BE2C (cell line): ENCODE data around the gene TRIM15.

Experiments
- DNase-seq: peaks from one replicate; pipeline ENCODE4 v3.0.0-alpha.2; 2020
- H3K27me3 ChIP-seq: fragments of 250-450 bp; sonication (Bioruptor Pico); 2 replicates; pipeline ENCODE4 v1.5.1; 2020; ENCODE audit warnings: mild to moderate bottlenecking
- H3K36me3 ChIP-seq: fragments of 250-450 bp; sonication (Bioruptor Pico); 2 replicates; pipeline ENCODE4 v1.5.1; 2020; ENCODE audit warnings: mild to moderate bottlenecking
- H3K4me1 ChIP-seq: fragments of 250-450 bp; sonication (Bioruptor Pico); 2 replicates; pipeline ENCODE4 v1.5.1; 2020
- H3K4me3 ChIP-seq: 2 replicates; pipeline ENCODE4 v1.5.1; 2011; ENCODE audit warnings: low read depth, low read length
- H3K9me3 ChIP-seq: fragments of 250-450 bp; sonication (Bioruptor Pico); 2 replicates; pipeline ENCODE4 v1.5.1; 2020
- CTCF ChIP-seq: IDR thresholded peaks from 2 replicates; pipeline ENCODE4 v1.5.1; 2012; ENCODE audit warnings: mild to moderate bottlenecking, low read depth, low read length

Gene TRIM15

GRCh38 chr6:30144811-30145210 lies 18.5 kb upstream of the TRIM15 start:
- no peak for TF ChIP-seq CTCF
- peaks cover 19% of the 10 kb centered on the region for H3K27me3 ChIP-seq
- no peak for DNase-seq
- no peak overlapping the region for H3K4me3 ChIP-seq
- H3K4me1 ChIP-seq = no peaks in the 10 kb centered on the region; the same call in 1 of the 2 replicates
- H3K36me3 ChIP-seq = no peaks in the 10 kb centered on the region
- H3K9me3 ChIP-seq = no peaks in the 10 kb centered on the region

- H3K4me3 ChIP-seq = no peak overlapping the region
- no peaks in the 10 kb centered on the region for H3K9me3 ChIP-seq
- no peak for TF ChIP-seq CTCF
- peaks cover 19% of the 10 kb centered on the region for H3K27me3 ChIP-seq
- no peaks in the 10 kb centered on the region; the same call in 1 of the 2 replicates for H3K4me1 ChIP-seq
- no peak for DNase-seq
- H3K36me3 ChIP-seq = no peaks in the 10 kb centered on the region
These were observed 17.5 kb upstream of the TRIM15 start for GRCh38 chr6:30145818-30146217.

- Histone ChIP-seq H3K9me3 (no peaks in the 10 kb centered on the region), H3K4me1 (no peaks in the 10 kb centered on the region; the same call in 1 of the 2 replicates), H3K27me3 (peaks cover 22% of the 10 kb centered on the region), H3K4me3 (no peak overlapping the region), H3K36me3 (no peaks in the 10 kb centered on the region)
- no peak for DNase-seq
- TF ChIP-seq CTCF = no peak
These were observed 16.2 kb upstream of the TRIM15 start for GRCh38 chr6:30147096-30147495.

GRCh38 chr6:30149234-30149633 lies 14.1 kb upstream of the TRIM15 start:
- H3K4me3 ChIP-seq = no peak overlapping the region
- DNase-seq = no peak
- no peaks in the 10 kb centered on the region for H3K9me3 ChIP-seq
- H3K4me1 ChIP-seq = no peaks in the 10 kb centered on the region
- no peak for TF ChIP-seq CTCF
- peaks cover 21% of the 10 kb centered on the region for H3K27me3 ChIP-seq
- H3K36me3 ChIP-seq = no peaks in the 10 kb centered on the region

GRCh38 chr6:30149858-30150550 lies 13.3 kb upstream of the TRIM15 start:
- no peaks in the 10 kb centered on the region for H3K36me3 ChIP-seq
- no peak for DNase-seq
- H3K4me1 ChIP-seq = no peaks in the 10 kb centered on the region
- peaks cover 21% of the 10 kb centered on the region for H3K27me3 ChIP-seq
- no peak overlapping the region for H3K4me3 ChIP-seq
- H3K9me3 ChIP-seq = no peaks in the 10 kb centered on the region
- TF ChIP-seq CTCF = no peak

- H3K9me3 ChIP-seq = no peaks in the 10 kb centered on the region
- H3K4me1 ChIP-seq = no peaks in the 10 kb centered on the region
- no peak for TF ChIP-seq CTCF
- no peak overlapping the region for H3K4me3 ChIP-seq
- no peak for DNase-seq
- no peaks in the 10 kb centered on the region for H3K36me3 ChIP-seq
- peaks cover 22% of the 10 kb centered on the region for H3K27me3 ChIP-seq
These were observed 12.5 kb upstream of the TRIM15 start for GRCh38 chr6:30150671-30151395.
